Activated B cell treated with CpG ODN at 0.5 μM for 24 hours (primary cell): ENCODE data around the gene COL9A3. TPM values are rescaled to one million over a fixed set of nuclear protein-coding genes. Genes with fewer than 3 reads are reported as not detected.

ENCODE experiments used
- ATAC-seq: fragments of 200-7000 bp; cut with Tn5 transposase; one replicate; pipeline ENCODE4 v1.10.0; 2021; ENCODE audit warnings: low read depth, mild to moderate bottlenecking, moderate library complexity
- CTCF ChIA-PET: fragments of 350-600 bp; sonication (Branson Sonifier 250); formaldehyde crosslinking; loops from one replicate; lab custom pipeline; 2021; ENCODE audit warnings: antibody characterized with exemption; lab: Charles Lee
- POLR2A ChIA-PET: fragments of 350-600 bp; sonication (Branson Sonifier 250); formaldehyde crosslinking; loops from one replicate; lab custom pipeline; 2021; ENCODE audit warnings: antibody characterized with exemption; lab: Charles Lee
- DNase-seq: peaks from one replicate; pipeline ENCODE4 v3.0.0; 2022
- H3K27ac Mint-ChIP-seq: one replicate; pipeline ENCODE4 v1.8.0; 2020; ENCODE audit warnings: mixed read lengths
- H3K27me3 Mint-ChIP-seq: one replicate; pipeline ENCODE4 v1.8.0; 2021; ENCODE audit warnings: mixed read lengths
- H3K36me3 Mint-ChIP-seq: one replicate; pipeline ENCODE4 v1.8.0; 2021; ENCODE audit warnings: low read depth, mixed read lengths
- H3K4me1 Mint-ChIP-seq: one replicate; pipeline ENCODE4 v1.8.0; 2021; ENCODE audit warnings: mixed read lengths
- H3K4me3 Mint-ChIP-seq: one replicate; pipeline ENCODE4 v1.8.0; 2020; ENCODE audit warnings: mild to moderate bottlenecking, mixed read lengths
- H3K9me3 Mint-ChIP-seq: one replicate; pipeline ENCODE4 v1.8.0; 2020; ENCODE audit warnings: mixed read lengths
- intact Hi-C: fragments of 100-400 bp; cut with micrococcal nuclease; formaldehyde crosslinking; loops from one replicate; pipeline ENCODE4 v1.15.1; 2024
- total RNA-seq: library from RNA; stranded (reverse); gene quantifications from 2 replicates; pipeline ENCODE4 v1.2.3, GENCODE V29; 2022
- TF ChIP-seq, protein P1 (sequence below): fragments of 200-600 bp; IDR thresholded peaks from one replicate; pipeline ENCODE4 v1.8.0; 2022; ENCODE audit warnings: antibody characterized with exemption, mild to moderate bottlenecking

Gene COL9A3
- total RNA-seq, 1 donor from 2014 or later: 37.6 TPM

DNA sequence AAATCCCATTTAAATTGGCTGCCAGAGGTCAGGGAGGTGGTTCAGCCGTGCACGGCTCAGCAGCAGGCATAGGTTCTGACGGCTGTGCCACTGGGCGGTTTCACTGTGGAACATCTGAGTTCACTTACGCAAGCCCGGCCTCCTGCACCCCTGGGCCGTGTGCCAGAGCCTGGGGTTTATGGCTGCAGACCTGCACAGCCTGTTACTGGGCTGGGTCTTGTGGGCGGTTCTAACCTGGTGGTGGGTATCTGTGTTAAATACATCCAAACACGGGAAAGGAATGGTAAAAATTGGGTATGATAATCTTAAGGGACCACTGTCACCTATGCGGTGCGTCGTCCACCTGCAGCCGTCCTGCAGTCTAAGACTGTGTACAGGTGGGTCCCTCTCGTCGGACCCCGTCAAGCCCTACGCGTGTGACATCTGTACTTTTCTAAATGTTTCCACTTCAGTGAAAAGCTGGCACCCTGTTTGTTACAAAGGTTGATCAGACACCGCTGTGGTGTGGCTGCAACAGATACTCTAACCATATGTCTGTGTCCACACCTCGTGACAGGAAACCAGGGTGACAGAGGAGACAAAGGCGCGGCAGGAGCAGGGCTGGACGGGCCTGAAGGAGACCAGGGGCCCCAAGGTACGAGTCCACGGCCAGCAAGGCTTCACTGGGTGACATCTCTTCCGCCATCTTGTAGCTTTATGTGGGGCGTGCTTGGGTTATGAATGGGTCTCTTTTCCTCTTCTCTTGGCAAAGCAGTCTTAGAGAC, 21.5 kb downstream of the COL9A3 start:
- POLR2A ChIA-PET: interaction anchor here (0.5 to 1.6 kb wide), 6 partner anchors 9 to 23 kb away, joined by 3 to 6 read pairs (median 4); partner anchors contain the start of gene TCFL5

DNA sequence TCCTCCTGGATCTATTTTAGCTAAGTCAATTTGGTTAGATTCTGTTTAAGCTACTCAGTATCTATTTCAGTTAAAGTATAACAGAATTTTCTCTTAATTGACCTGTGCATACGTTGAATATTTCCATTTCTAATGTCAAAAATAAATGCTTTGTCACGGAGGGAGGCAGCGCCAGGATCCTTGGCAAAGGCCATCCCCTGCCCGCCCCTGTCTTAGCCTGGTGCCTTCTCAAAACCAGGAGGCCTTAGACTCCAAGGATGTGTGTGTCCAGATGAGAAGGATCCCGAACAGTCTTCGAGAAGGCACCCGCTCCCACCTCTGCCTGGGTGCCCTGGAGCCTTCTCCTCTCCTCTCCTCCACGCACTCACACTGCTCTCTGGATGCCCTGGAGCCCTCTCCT, 22.4 kb downstream of the COL9A3 start:
- no peak overlapping the region for H3K27ac Mint-ChIP-seq
- CTCF ChIA-PET: no interaction called here
- POLR2A ChIA-PET: interaction anchor here (1.4 to 1.6 kb wide), 2 partner anchors 19 to 20 kb away, joined by 5 to 6 read pairs; no protein-coding TSS in a partner anchor
- TF ChIP-seq, protein P1, sequence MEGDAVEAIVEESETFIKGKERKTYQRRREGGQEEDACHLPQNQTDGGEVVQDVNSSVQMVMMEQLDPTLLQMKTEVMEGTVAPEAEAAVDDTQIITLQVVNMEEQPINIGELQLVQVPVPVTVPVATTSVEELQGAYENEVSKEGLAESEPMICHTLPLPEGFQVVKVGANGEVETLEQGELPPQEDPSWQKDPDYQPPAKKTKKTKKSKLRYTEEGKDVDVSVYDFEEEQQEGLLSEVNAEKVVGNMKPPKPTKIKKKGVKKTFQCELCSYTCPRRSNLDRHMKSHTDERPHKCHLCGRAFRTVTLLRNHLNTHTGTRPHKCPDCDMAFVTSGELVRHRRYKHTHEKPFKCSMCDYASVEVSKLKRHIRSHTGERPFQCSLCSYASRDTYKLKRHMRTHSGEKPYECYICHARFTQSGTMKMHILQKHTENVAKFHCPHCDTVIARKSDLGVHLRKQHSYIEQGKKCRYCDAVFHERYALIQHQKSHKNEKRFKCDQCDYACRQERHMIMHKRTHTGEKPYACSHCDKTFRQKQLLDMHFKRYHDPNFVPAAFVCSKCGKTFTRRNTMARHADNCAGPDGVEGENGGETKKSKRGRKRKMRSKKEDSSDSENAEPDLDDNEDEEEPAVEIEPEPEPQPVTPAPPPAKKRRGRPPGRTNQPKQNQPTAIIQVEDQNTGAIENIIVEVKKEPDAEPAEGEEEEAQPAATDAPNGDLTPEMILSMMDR: no peak
- intact Hi-C loops: no loop called here
- DNase-seq (no peak), ATAC-seq (no peak)
- no peak overlapping the region for H3K4me3 Mint-ChIP-seq
- peaks cover 35% of the 10 kb centered on the region for H3K4me1 Mint-ChIP-seq
- peaks cover 26% of the 10 kb centered on the region for H3K36me3 Mint-ChIP-seq
- H3K27me3 Mint-ChIP-seq: no peaks in the 10 kb centered on the region
- no peaks in the 10 kb centered on the region for H3K9me3 Mint-ChIP-seq

More for the DNA sequence above, 21.5 kb downstream of the COL9A3 start:
- intact Hi-C loops: no loop called here
- H3K4me3 Mint-ChIP-seq: peak overlapping the region; percentile 59
- no peaks in the 10 kb centered on the region for H3K9me3 Mint-ChIP-seq
- H3K27me3 Mint-ChIP-seq: no peaks in the 10 kb centered on the region
- peaks cover 18% of the 10 kb centered on the region for H3K36me3 Mint-ChIP-seq
- H3K27ac Mint-ChIP-seq: peak overlapping the region; percentile 90
- TF ChIP-seq, protein P1: no peak
- ATAC-seq (peak; percentile 89), DNase-seq (peak; percentile 50)
- peaks cover 42% of the 10 kb centered on the region for H3K4me1 Mint-ChIP-seq
- CTCF ChIA-PET: no interaction called here

DNA sequence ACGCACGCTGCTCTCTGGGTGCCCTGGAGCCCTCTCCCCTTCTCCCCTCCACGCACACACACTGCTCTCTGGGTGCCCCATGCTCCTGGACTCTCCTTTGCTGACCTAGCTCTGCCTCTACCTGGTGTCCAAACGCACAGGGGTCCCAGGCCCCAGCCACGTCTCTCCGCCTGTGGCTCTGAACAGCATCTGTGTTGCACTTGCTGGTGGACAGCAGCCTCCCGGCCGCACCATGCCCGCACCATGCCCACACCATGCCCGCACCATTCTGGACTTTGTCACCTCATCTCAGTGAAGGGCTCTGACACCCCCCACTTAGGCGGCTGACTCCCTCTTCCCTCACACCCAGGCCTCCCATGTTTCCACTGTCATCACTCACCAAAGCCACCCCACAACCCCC, 23.0 kb downstream of the COL9A3 start:
- intact Hi-C loops: no loop called here
- POLR2A ChIA-PET: no interaction called here
- Mint-ChIP-seq H3K4me3 (peak overlapping the region; percentile 32), H3K27me3 (no peaks in the 10 kb centered on the region), H3K9me3 (no peaks in the 10 kb centered on the region), H3K36me3 (peaks cover 26% of the 10 kb centered on the region), H3K4me1 (peaks cover 34% of the 10 kb centered on the region), H3K27ac (peak overlapping the region; percentile 24)
- no peak for ATAC-seq
- CTCF ChIA-PET: no interaction called here
- DNase-seq: no peak
- TF ChIP-seq, protein P1: no peak

DNA sequence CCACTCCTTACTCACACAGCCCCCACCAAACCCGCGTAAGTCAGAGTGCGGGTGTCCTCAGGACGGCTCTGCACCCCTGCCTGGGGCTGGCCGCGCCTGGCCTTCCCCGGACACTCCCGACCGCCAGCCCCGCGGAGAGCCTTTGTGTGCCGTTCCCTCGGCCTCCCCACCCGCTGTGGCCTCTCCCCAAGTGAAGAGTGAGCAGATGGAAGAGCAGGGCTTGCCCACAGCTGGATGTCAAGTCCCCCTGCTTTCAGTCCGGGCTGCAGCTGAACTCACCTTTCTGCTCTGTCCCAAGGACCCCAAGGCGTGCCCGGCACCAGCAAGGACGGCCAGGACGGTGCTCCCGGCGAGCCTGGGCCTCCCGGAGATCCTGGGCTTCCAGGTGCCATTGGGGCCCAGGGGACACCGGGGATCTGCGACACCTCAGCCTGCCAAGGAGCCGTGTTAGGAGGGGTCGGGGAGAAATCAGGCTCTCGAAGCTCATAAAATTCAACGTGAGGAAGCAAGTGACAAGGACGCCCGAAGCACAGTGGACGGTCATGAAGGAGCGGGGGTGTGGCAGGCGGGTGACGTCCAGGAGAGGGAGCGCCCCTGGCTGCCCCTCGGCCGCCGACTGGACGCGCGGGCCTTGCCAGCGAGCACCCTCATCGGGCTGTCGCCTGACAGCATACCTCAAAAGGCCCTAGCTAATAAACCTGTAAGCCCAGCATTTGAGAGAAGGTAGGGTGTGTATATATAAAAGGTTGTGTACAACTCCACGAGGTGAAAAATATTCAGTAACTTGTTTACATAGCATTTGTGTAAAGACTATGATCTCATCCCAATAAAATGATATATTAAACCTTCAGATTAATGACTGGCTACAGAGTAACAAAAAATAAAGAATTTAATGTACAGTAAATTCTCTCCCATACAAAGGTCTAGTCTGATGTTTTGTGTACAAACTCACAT, 23.7 kb downstream of the COL9A3 start:
- Mint-ChIP-seq H3K4me3 (no peak overlapping the region), H3K4me1 (peaks cover 28% of the 10 kb centered on the region), H3K36me3 (peaks cover 26% of the 10 kb centered on the region), H3K27me3 (no peaks in the 10 kb centered on the region), H3K9me3 (no peaks in the 10 kb centered on the region), H3K27ac (peak overlapping the region; percentile 24)
- POLR2A ChIA-PET: interaction anchor here (0.8 kb wide), 1 partner anchor 14 kb away, joined by 3 read pairs; no protein-coding TSS in a partner anchor
- CTCF ChIA-PET: no interaction called here
- DNase-seq: no peak
- no peak for ATAC-seq
- TF ChIP-seq, protein P1: no peak
- intact Hi-C loops: no loop called here
